NOMO-1 (cell line): Measurements from ENCODE around the gene MAZ.
A peak's percentile ranks its signal among the peaks of the same experiment; 100 is the strongest.
"Not testable (repeated sequence)": the region's sequence is repeated elsewhere in the genome, so short reads cannot be mapped to it uniquely, and the experiment has no call there.

Experiments
- DNase-seq, 2 experiments: peaks; one replicate each; lab custom pipeline; 2025; ENCODE audit not compliant: unreplicated experiment in 2 of 2; lab: John Stamatoyannopoulos, UW

MAZ gene

GRCh38 chr16:29784157-29784556 lies 22.2 kb upstream of the MAZ start:
- no peak for DNase-seq

GRCh38 chr16:29784901-29785500 lies 21.3 kb upstream of the MAZ start:
- DNase-seq = no peak

DNA sequence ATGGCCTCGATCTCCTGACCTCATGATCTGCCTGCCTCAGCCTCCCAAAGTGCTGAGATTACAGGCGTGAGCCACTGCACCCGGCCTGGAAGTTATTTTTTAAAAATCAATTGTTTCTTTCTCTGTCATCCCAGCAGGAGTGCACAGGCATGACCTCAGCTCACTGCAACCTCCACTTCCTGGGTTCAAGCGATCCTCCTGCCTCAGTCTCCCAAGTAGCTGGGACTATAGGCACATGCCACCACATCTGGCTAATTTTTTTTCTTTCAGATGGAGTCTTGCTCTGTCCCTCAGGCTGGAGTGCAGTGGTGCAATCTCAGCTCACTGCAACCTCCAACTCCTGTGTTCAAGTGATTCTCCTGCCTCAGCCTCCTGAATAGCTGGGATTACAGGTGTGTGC lies 19.2 kb upstream of the MAZ start:
- not testable (repeated sequence) for DNase-seq

GRCh38 chr16:29789775-29790182 lies 16.6 kb upstream of the MAZ start:
- DNase-seq = no peak

- DNase-seq = peak; percentile 98 to 99
Measured at GRCh38 chr16:29790183-29790948, 16.0 kb upstream of the MAZ start, which contains the start of gene KIF22. KIF22 (plus strand) TSS chr16:29790751; CDS start chr16:29790760, 9 bp downstream.

- DNase-seq = peak in 1 of 2 experiments; percentile 23
Measured at GRCh38 chr16:29790949-29791844, 15.1 kb upstream of the MAZ start.

GRCh38 chr16:29791845-29792807 lies 14.2 kb upstream of the MAZ start:
- no peak for DNase-seq

- not testable (repeated sequence) for DNase-seq
Measured at GRCh38 chr16:29793153-29793552, 13.2 kb upstream of the MAZ start.

- no peak for DNase-seq
Measured at GRCh38 chr16:29794231-29794710, 12.1 kb upstream of the MAZ start.

DNA sequence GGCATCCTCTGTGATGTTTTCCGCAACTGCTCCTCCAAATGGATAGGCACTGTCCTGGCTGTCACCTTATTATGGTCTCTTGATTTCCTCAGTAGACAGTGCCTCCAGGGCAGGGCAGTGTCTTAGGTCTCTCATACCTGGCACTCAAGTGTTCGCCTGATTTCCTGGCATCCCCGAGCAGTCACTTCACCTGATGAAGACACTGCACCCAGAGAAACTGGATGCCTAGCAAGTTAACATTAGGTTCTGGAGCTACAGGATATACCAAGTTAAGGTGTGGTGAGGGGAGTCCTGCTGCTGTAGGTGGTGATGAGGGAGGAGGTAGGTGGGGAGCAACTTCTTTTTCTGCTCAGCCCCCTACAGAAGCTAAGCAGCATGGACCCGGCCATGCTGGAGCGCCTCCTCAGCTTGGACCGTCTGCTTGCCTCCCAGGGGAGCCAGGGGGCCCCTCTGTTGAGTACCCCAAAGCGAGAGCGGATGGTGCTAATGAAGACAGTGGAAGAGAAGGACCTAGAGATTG lies 3.9 kb upstream of the MAZ start:
- DNase-seq = no peak

DNA sequence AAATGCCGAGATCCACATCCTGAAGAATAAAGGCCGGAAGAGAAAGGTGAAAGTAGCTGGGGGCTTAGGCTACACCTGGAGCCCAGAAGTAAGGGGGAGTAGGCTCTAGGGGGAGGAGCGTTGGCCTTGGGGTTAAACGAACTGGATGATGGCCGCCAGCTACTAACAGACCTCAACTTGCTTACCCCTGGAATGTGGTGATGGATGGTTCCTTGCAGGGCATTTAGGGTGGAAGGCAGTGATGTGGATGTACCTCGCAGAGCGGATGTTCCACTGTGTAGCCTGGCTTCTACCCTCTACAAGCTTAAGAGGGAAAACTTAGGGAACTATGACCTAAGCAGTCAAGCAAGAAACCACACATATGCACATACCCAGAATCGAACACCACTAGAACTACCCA lies 2.3 kb upstream of the MAZ start:
- no peak for DNase-seq

DNA sequence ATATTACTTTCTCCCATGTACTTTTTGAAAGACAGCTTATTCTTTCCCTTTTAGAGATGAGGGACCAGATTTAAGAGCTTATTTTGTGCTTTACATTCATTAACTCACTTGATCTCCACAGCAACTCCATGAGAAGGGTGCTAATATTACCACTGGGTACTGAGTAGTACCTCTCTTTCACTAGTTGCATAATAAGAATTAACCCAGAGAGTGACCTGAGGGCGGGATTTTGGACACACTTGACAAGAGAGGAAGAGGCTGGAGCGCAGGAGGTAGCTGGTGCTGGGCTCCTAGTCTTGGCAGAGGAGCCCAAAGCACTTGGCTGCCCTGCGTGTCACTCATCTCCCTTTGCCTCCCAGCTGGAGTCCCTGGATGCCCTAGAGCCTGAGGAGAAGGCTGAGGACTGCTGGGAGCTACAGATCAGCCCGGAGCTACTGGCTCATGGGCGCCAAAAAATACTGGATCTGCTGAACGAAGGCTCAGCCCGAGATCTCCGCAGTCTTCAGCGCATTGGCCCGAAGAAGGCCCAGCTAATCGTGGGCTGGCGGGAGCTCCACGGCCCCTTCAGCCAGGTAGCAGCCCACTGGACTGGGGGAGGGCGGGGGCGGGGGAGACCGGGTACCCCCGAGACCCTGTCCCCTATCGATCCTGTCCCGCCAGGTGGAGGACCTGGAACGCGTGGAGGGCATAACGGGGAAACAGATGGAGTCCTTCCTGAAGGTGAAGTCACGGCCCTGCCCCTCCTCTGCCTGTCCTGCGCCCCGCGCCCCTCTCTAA lies 1.7 kb upstream of the MAZ start:
- DNase-seq = peak; percentile 46 to 58

DNA sequence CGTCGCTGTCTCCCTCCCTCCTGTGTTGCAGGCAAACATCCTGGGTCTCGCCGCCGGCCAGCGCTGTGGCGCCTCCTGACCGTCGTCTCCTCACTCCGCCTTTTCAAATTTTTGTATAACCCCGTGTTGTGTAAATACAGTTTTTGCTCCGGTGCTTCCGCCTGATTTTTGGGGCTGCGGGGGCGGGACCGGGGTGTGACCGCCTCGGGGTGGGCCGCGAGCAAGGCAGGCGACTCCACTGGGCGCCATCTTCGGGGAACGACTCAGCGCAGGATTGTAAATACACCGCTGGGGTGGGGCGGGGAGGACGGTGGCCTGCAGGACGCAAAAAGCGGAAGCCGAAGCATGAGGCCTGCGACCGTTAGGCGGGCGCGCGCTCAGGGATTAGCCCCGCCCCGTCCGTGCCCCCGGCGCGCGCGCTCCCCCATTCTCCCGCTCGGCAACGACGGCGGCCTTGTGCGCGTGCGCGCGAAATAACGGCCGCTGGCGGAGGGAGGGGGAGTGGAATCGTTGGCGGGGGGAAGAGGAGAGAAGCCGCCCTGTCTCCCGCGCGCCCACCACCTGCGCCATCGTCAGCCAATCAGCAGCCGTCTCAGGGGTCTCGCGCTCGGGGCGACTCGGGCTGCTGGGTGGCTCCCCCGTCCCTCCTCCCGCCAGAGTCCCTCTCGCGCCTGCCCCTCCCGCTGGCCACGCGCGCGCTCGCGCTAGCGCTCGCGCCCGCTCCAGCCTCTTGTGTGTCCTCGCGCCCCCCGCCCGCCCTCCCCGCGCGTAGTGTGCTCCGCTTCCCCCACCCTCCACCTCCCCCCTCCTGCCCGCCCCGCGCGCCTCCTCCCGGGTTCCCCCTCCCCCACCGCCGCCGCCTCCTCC lies 864 bp upstream of the MAZ start:
- DNase-seq = peak; percentile 95 to 98

DNA sequence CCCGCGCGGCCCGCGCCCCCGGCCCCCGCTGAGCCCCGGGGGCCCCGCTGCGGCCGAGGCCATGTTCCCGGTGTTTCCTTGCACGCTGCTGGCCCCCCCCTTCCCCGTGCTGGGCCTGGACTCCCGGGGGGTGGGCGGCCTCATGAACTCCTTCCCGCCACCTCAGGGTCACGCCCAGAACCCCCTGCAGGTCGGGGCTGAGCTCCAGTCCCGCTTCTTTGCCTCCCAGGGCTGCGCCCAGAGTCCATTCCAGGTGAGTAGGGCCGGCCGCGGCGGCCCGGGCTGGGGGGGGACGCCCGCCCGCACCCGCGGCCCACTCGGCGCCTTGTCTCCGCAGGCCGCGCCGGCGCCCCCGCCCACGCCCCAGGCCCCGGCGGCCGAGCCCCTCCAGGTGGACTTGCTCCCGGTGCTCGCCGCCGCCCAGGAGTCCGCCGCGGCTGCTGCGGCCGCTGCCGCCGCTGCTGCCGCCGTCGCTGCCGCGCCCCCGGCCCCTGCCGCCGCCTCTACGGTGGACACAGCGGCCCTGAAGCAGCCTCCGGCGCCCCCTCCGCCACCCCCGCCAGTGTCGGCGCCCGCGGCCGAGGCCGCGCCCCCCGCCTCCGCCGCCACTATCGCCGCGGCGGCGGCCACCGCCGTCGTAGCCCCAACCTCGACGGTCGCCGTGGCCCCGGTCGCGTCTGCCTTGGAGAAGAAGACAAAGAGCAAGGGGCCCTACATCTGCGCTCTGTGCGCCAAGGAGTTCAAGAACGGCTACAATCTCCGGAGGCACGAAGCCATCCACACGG lies 504 bp downstream of the MAZ start:
- peak; percentile 30 to 63 for DNase-seq

DNA sequence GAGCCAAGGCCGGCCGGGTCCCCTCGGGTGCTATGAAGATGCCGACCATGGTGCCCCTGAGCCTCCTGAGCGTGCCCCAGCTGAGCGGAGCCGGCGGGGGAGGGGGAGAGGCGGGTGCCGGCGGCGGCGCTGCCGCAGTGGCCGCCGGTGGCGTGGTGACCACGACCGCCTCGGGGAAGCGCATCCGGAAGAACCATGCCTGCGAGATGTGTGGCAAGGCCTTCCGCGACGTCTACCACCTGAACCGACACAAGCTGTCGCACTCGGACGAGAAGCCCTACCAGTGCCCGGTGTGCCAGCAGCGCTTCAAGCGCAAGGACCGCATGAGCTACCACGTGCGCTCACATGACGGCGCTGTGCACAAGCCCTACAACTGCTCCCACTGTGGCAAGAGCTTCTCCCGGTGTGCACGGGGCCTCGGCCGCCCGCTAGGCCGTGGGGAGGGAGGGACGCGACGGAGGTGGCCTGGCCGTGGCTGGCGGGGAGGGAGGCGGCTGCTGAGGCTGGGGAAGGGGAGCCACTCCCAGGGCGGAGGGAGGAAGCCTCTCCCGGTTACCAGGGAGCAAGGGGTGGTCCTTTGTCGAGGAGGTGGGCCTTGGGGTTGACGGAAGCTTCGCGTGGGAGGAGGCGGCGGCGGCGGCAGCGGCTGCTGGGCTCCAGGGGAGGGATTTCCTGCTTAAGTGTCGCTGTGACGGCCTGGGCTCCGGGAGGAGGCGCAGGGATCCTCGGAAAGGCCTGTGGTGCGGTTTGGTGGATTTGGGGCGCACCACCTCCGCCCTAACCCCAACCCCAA lies 1.3 kb downstream of the MAZ start:
- DNase-seq = peak; percentile 89 to 92

DNA sequence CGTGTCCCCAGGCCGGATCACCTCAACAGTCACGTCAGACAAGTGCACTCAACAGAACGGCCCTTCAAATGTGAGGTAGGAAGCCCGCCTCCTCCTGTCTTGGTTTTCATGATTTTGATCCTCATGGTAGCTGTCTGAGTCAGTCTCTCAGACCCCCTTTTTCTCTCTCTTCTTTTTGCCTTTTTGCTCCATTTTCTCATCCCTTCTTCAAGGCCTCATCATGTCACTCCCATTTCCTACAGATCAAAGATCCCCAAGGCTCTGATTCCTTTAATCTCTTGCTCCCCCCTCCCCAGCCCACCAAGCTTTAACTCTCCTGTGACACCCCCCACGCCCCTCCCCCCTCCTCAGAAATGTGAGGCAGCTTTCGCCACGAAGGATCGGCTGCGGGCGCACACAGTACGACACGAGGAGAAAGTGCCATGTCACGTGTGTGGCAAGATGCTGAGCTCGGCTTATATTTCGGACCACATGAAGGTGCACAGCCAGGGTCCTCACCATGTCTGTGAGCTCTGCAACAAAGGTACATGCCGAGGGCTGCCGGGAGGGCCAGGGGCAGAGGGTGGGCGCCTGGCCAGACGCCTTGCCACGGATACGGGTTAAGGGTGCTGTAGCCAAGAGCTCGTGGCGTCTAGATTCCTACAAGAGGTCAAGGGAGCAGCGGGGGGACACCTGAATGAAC lies 2.0 kb downstream of the MAZ start:
- DNase-seq = no peak
